ES-I3 (cell line): ENCODE data around the gene ZCCHC24.

Experiments
- H3K36me3 ChIP-seq: 2 replicates; pipeline ENCODE4 v1.6.1; 2013; ENCODE audit warnings: mild to moderate bottlenecking, low read length, control low read depth, moderate library complexity; ENCODE audit not compliant: insufficient read depth
- H3K4me1 ChIP-seq: 2 replicates; pipeline ENCODE4 v1.6.1; 2013; ENCODE audit warnings: mild to moderate bottlenecking, control low read depth, low read length; ENCODE audit not compliant: insufficient read depth
- H3K9ac ChIP-seq: 2 replicates; pipeline ENCODE4 v1.6.1; 2013; ENCODE audit warnings: low read depth, mild to moderate bottlenecking, low read length, moderate library complexity
- H3K9me3 ChIP-seq: 2 replicates; pipeline ENCODE4 v1.6.1; 2013; ENCODE audit warnings: mild to moderate bottlenecking, low read length, moderate library complexity; ENCODE audit not compliant: control insufficient read depth, insufficient read depth

ZCCHC24 gene

DNA sequence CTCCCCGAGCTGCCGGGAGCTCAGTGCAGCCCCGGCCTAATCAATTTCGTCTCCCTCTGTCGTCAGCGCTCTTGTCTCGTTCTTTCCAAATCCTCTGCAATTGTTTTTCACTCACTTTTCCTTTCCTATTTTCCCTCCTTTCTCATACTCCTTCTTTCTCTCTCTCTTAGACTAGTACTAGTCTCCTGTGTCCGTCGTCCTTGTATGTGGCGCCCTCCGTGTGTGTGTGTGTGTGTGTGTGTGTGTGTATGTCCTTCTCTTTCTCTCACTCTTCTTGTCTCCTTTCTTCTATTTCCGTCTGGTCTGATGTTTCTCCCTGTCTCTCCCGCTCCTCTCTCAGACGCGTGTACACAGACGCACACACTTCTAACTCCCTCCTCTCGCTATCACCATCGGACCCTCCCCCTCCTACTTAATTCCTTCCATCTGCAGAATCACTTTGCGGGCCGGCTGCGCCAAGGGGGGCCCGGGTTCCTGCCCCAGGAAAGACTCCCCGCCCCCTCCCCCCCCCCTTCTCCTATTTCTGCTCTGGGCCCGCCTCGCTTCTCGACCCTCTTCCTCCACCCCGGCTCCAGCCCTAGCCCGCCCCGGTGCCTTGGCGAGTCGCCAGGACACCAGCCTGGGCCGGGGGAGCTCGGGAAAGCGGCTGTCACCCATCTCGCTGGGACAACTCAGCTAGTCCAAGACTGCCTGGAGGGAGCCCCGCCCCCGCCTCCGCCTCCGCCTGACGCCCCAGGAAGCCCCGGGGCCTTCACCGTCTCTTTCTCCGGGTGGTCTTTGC lies 743 bp upstream of the ZCCHC24 start:
- H3K9me3 ChIP-seq, result no peaks in the 10 kb centered on the region
- no peaks in the 10 kb centered on the region for H3K36me3 ChIP-seq
- H3K4me1 ChIP-seq, result peaks cover 10% of the 10 kb centered on the region; the same call in 1 of the 2 replicates
- H3K9ac ChIP-seq, result peak overlapping the region; percentile 53; the same call in 1 of the 2 replicates

DNA sequence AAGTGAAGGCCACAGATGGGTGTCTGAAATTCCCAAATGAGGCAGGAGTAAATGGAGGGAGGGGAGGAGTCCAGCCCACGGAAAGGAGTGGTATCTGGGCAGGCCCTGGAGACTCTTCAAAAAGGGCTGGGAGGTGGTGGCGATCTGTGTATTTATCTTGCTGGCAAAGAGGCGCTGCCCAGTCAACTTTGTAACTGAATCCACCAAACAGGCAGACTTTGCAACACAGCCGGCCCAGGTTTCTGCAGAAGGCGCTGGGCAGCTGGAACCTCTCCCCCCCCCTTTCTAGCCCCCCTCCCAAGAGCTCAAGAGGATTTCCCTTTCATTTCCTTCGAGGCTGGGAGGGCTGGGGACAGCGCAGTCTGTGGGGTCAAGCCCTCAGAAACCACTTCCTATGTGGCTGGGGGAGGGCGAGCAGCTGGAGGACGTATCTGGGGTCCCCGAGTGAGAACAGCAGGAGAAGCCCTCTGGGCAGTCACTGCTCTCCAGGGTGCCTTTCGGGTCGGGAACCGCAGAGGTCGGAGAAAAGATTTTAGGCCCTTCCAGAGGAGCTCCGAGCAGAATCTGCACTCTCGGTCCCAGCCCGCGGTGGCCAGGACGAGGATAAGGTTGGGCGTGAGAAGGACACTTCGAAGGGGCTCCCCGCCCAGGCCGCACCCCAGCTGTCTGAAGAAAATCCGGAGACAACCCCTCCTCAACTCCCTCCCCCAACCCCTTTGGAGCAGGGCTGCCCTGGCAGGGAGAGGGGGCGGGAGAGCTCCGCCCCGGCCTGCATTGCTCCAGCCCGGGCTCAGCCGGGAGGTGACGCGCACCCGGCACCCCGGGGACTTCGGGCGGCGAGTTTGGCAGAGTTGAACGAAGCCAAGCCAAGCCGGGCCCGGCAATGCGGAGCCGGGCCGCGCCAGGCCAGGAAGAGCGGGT lies 965 bp downstream of the ZCCHC24 start:
- Histone ChIP-seq H3K9me3 (no peaks in the 10 kb centered on the region), H3K36me3 (no peaks in the 10 kb centered on the region), H3K4me1 (peaks cover 6% of the 10 kb centered on the region; the same call in 1 of the 2 replicates), H3K9ac (peak overlapping the region; percentile 78)

DNA sequence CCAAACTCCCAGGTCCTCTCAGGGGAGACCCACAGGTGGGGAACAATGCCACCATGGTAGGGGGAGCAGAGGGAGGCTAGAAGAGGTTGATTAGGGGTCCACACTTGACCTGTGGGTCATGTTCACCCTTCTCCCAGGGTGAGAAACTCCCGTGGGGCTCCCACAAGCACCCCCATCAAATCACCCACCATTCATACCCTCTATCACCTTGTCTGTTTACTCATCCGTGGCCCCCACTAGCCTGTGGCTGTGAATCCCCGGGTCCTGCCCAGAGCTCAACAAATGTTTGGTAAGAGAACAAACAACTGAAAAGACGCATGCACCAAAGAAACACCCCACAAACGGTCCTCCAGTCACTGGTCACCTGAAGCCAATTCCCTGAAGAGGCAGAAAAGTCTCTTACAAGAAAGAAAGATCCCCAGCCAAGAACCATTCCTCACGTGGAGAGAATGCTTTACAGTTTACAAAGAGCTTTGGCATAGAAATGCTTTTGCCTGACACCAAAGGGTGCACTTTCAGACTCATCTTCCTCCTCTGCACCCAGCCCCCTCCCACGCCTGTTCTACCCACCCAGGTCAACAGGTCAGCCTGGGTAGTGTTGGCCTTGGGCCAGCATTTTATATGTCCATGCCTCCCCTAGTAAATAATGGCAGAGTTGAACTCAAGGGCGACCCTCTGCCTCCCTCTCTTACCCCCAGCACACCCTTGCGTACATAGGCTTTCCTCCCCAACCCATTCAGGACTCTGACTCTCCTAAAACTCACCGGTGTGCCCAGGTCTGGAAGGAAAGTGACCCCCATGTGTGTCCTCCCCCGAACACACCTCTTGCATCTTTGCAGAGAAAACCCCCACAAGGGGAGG lies 1.9 kb downstream of the ZCCHC24 start:
- H3K9me3 ChIP-seq, result no peaks in the 10 kb centered on the region
- H3K9ac ChIP-seq, result peak overlapping the region; percentile 78; the same call in 1 of the 2 replicates
- H3K4me1 ChIP-seq, result no peaks in the 10 kb centered on the region
- no peaks in the 10 kb centered on the region for H3K36me3 ChIP-seq

DNA sequence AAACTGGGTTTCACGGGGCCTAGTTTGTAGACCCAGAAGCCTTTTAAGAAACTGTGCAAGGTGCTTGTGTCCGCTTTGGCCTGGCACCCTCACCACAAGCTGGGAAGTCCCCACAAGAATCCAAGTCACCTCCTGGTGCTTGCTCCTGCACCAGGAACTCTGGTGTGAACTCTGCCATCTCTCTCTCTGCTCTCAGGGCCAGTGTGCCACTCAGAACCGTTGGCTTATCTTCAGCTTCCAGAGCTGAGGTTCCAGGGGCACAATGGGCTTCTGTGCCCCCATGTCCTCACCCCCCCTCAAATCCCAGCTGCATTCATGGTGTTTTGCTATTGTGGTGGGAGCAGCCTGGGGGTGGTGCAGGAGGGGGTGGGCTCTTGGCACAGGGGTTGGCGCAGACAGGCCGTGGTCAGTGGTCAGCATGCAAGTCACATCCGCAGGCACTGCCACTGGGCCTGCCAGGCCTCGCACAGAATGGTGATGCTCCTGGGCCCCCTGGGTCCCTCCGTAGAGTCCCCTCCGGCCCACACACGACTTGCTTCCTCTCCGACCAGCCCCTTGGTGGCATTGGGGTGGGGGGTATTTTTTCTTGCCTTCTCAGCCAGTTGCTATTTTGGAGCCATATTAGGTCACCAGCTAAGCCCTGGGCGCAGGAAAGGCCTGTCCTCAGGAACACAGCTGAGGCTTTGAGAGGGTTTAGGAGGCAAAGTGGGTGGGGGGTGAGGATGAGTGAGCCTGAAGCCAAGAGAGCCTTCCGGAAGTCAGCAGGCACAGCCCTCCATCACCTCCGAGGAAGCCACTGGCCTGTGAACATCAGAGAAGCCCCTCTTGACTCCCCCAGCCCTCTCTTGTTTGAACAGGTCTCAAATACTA lies 3.0 kb downstream of the ZCCHC24 start:
- no peaks in the 10 kb centered on the region for H3K4me1 ChIP-seq
- H3K36me3 ChIP-seq, result no peaks in the 10 kb centered on the region
- no peak overlapping the region for H3K9ac ChIP-seq
- H3K9me3 ChIP-seq, result no peaks in the 10 kb centered on the region

DNA sequence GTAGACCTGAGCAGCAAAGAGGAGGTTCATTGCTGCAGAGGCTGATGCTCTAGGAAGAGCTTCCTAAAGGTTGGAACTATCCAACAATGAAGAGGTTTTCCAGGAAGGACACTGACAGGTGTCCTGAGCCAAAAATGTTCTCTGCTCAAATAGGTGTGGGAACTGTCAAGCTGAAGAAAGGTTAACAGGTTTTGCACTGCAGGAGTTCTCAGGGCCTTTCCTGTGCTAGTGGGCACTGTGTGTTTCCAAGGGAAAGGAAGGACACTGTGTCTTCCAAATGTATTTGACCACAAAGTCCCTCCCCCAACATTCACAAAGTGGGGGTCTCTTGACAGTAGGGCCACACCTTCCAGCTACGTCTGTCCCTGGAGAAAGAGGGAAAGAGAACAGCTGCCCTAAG lies 4.0 kb downstream of the ZCCHC24 start:
- Histone ChIP-seq H3K9ac (no peak overlapping the region), H3K4me1 (no peaks in the 10 kb centered on the region), H3K9me3 (no peaks in the 10 kb centered on the region), H3K36me3 (no peaks in the 10 kb centered on the region)

DNA sequence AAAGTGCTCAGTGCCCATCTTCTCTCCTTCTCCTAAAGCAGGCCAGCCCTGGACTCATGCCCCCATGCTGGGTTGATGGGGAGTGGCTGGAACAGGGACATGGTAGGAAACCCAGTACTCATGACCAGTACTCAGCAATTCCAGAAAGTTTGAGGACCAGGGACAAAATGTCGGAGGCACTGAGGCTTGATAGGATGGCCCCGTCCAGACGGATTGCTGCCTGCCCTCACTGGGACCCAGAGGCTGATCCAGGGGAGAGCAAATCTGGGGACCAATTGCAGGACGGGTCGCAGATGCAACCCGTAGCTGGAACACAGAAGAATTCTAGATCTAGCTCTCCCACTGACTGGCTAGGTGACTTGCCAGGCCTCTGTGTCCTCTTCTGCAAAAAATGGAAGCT lies 5.1 kb downstream of the ZCCHC24 start:
- Histone ChIP-seq H3K9ac (no peak overlapping the region), H3K9me3 (no peaks in the 10 kb centered on the region), H3K36me3 (no peaks in the 10 kb centered on the region), H3K4me1 (peaks cover 5% of the 10 kb centered on the region; the same call in 1 of the 2 replicates)

DNA sequence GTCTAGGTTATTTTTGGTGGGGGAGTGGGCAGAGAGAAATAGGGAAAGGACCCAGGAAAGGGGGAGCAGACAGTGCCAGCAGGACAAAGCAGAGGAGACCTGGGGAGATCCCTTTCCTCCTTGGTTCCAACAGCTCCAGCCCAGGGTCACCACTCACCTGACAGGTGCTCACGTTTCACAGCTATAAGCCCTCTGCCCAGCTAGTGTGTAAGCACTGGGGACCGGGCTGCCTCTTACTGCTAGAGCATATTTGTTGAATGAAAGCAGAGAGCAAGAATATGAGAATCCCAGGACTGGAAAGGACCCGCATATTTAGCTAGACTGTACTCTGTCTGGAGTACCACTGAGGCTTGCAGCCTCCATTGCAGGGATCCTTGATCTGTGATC lies 6.7 kb downstream of the ZCCHC24 start:
- H3K36me3 ChIP-seq, result no peaks in the 10 kb centered on the region; the same call in 1 of the 2 replicates
- no peaks in the 10 kb centered on the region for H3K9me3 ChIP-seq
- H3K4me1 ChIP-seq, result peaks cover 11% of the 10 kb centered on the region; the same call in 1 of the 2 replicates
- no peak overlapping the region for H3K9ac ChIP-seq

DNA sequence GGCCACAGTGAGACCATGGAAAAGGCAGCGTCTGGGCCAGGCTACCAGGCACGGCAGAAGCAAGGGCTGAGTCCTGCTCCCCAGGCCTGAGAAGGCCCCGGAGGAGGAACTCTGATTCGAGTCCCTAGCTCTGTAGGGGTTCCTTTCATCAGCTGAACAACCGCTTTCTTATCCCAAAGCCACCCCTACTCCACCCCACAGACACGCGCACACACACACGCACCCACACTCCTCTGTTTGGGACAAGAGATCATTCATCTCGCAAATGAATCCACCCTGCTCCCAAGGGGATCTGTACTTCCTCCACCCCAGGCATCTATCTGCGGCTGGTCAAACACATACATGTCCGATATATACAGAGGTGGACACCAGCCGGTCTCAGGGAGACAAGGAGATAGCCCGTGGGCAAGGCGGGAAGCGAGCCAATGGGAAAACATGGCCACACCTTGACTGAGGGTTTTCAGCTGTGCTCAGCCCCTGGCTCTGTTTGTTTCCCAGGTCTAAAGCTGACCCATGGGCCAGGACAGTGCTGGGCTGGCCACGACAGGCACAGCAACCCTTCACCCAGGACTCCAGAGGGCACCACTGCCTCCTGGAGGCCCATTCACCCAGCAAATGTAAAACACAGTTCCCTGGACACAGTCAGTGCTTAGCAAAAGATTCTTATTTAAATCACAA lies 7.3 kb downstream of the ZCCHC24 start:
- H3K9ac ChIP-seq, result no peak overlapping the region
- H3K4me1 ChIP-seq, result peaks cover 11% of the 10 kb centered on the region; the same call in 1 of the 2 replicates
- no peaks in the 10 kb centered on the region for H3K9me3 ChIP-seq
- H3K36me3 ChIP-seq, result no peaks in the 10 kb centered on the region; the same call in 1 of the 2 replicates

DNA sequence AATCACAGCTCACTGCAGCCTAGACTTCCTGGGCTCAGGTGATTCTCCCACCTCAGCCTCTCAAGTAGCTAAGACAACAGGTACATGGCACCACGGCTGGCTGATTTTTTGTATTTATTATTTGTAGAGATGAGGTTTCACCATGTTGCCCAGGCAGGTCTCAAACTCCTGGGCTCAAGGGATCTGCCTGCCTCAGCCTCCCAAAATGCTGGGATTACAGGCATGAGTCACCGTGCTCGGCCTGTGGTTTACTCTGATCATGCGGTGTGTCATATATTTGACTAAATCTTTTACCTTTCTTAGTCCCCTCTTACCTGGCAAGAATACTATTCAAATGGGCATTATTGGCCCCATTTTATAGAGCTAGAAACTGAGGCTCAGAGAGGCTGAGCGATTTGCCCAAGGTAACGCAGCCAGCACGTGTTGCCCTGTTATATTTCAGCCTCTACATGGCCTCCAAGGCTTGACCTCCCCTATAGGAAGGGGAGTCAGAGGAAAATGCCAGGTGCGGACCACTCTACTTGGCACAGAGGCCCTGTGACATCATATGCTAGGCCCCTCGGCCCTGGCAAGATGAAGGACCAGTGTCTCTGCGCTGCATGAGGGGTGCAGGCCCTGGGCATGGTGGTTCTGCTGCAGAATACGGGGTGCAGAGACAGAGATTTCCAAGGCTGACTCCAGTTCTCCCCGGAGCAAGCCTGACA lies 8.2 kb downstream of the ZCCHC24 start:
- Histone ChIP-seq H3K9ac (no peak overlapping the region), H3K9me3 (no peaks in the 10 kb centered on the region), H3K36me3 (no peaks in the 10 kb centered on the region; the same call in 1 of the 2 replicates), H3K4me1 (peaks cover 11% of the 10 kb centered on the region; the same call in 1 of the 2 replicates)

DNA sequence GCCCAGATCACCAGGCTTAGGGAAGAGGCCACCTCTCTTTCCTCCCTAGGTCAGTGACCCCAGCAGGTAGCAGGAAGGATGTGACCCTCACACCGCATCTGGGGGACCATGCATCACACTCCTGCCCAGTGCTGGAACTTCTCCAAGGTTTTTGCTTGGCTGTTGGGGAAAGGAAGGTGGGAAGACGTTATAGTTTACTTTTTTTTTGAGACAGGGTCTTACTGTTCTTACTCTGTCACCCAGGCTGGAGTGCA lies 8.6 kb downstream of the ZCCHC24 start:
- Histone ChIP-seq H3K4me1 (peaks cover 11% of the 10 kb centered on the region; the same call in 1 of the 2 replicates), H3K9me3 (no peaks in the 10 kb centered on the region), H3K36me3 (no peaks in the 10 kb centered on the region; the same call in 1 of the 2 replicates), H3K9ac (no peak overlapping the region)

DNA sequence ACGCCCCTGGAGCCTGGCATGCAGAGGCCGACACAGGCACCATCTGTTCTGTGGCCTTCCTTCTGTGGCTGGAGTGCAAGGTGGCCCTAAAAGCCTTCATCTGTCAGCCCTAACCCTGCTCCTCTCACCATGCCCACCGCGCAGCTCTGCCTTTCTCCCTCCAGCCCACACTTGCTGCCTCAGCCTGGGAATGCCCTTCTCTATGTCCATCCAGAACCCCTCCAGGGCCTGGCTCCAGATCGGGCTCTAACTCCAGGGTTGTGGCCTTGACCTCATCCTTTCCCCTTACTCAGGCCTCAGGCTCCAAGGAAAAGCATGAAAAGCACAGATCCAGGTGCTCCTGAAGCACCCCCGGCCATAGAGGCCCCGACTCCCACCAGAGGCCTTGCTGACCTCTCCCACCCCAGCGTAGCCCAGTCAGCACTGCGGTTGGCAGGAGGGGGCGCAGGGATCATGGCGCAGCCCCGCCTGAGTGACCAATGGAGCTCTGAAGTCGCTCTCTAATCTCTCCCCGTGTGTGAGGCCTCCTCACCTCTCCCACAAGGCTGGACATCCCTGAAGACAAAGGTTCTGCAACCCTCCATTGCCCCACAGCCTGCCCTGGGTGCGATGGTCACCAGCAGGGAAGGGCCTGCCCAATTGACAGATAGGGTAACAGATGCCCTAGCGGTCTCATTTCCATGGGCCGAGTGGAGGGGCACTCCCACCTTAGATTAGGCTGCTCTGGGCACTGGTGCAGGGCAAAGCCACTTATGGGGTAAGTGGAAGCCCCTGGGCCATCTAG lies 9.2 kb downstream of the ZCCHC24 start:
- no peaks in the 10 kb centered on the region for H3K9me3 ChIP-seq
- H3K9ac ChIP-seq, result no peak overlapping the region
- H3K4me1 ChIP-seq, result peaks cover 11% of the 10 kb centered on the region; the same call in 1 of the 2 replicates
- no peaks in the 10 kb centered on the region; the same call in 1 of the 2 replicates for H3K36me3 ChIP-seq
